ENCODE results near the gene VIL1. TPM values are rescaled to one million over a fixed set of nuclear protein-coding genes. Genes with fewer than 3 reads are reported as not detected.
A peak's percentile ranks its signal among the peaks of the same experiment; 100 is the strongest.

Gene VIL1
- total and polyA plus RNA-seq, 2 of the 13 experiments (the other 11 are each of a cell fraction or from before 2014, with no cell fraction given) = 287 to 301 TPM

GRCh38 chr2:218418717-218419458 is at the start of gene VIL1 (continued):
- TF ChIP-seq HOMEZ (CRISPR knock-in tag; IDR thresholded peaks at IDR 0.05; ENCODE audit: low read depth) (peak; percentile 15; the same call in 1 of the 2 replicates), ZNF574 (CRISPR knock-in tag; IDR thresholded peaks at IDR 0.05) (peak; percentile 68), POLR2AphosphoS2 (IDR thresholded peaks at IDR 0.05; ENCODE audit: low read depth, low read length) (no peak), ZBTB33 (CRISPR knock-in tag; IDR thresholded peaks at IDR 0.05) (no peak; the same call in 1 of the 2 replicates), PAX8 (CRISPR knock-in tag; IDR thresholded peaks at IDR 0.05; ENCODE audit: borderline replicate concordance) (no peak), HMGXB3 (CRISPR knock-in tag; IDR thresholded peaks at IDR 0.05; ENCODE audit: borderline replicate concordance) (peak; percentile 50; the same call in 1 of the 2 replicates), YY1 (IDR thresholded peaks at IDR 0.05; ENCODE audit: insufficient read depth, insufficient replicate concordance, low read depth, low read length) (no peak), NR0B2 (CRISPR knock-in tag; IDR thresholded peaks at IDR 0.05) (no peak; the same call in 1 of the 2 replicates), POLR2AphosphoS5 (IDR thresholded peaks at IDR 0.05; ENCODE audit: low read depth, low read length) (peak; percentile 98), ZFY (CRISPR knock-in tag; IDR thresholded peaks at IDR 0.05) (peak; percentile 87), REXO4 (CRISPR knock-in tag; IDR thresholded peaks at IDR 0.05; ENCODE audit: borderline replicate concordance) (no peak)

Data from HepG2 (cell line).